Stimulated activated CD4-positive, alpha-beta T cell treated with anti-CD3 and anti-CD28 coated beads, Interleukin-15, amount 100 ng/mL, for 1 hour (primary cell): ENCODE results near the gene SENP1.
"Not testable (repeated sequence)": the region's sequence is repeated elsewhere in the genome, so short reads cannot be mapped to it uniquely, and the experiment has no call there.

Experiments
- DNase-seq, 2 donors: peaks; one replicate each; pipeline ENCODE4 v3.0.0-alpha.2; 2020; ENCODE audit warnings: low read depth in 1 of 2, low spot score in 1 of 2

The SENP1 gene

GRCh38 chr12:48105867-48106680 lies at the start of gene SENP1:
TSS of gene SENP1 (minus strand) at chr12:48106079. CDS start at chr12:48101472, 4,607 bp downstream.
- DNase-seq: peak; percentile 81 to 83

GRCh38 chr12:48151103-48151771 lies 45.4 kb upstream of the SENP1 start:
- DNase-seq: no peak

GRCh38 chr12:48145981-48146380 lies 40.1 kb upstream of the SENP1 start:
- DNase-seq: no peak

- no peak for DNase-seq
These were observed 38.0 kb upstream of the SENP1 start for GRCh38 chr12:48143898-48144297.

- DNase-seq: no peak
These were observed 37.2 kb upstream of the SENP1 start for GRCh38 chr12:48142818-48143674.

GRCh38 chr12:48135027-48135426 lies 29.1 kb upstream of the SENP1 start:
- no peak for DNase-seq

- no peak for DNase-seq
These were observed 26.9 kb upstream of the SENP1 start for GRCh38 chr12:48132826-48133225.

GRCh38 chr12:48131517-48131916 lies 25.6 kb upstream of the SENP1 start:
- no peak for DNase-seq

GRCh38 chr12:48129376-48129775 lies 23.5 kb upstream of the SENP1 start:
- DNase-seq: no peak

- DNase-seq: no peak
These were observed 22.9 kb upstream of the SENP1 start for GRCh38 chr12:48128800-48129199.

- DNase-seq: no peak
These were observed 21.2 kb upstream of the SENP1 start for GRCh38 chr12:48126953-48127630.

GRCh38 chr12:48125985-48126384 lies 20.1 kb upstream of the SENP1 start:
- DNase-seq: no peak

GRCh38 chr12:48125542-48125941 lies 19.7 kb upstream of the SENP1 start:
- DNase-seq: not testable (repeated sequence)

- DNase-seq: no peak
These were observed 17.3 kb upstream of the SENP1 start for GRCh38 chr12:48123169-48123568.

GRCh38 chr12:48122065-48122834 lies 16.4 kb upstream of the SENP1 start:
- no peak for DNase-seq

GRCh38 chr12:48121522-48121921 lies 15.6 kb upstream of the SENP1 start:
- no peak for DNase-seq

GRCh38 chr12:48119834-48120195 lies 13.9 kb upstream of the SENP1 start:
- no peak for DNase-seq

- DNase-seq: peak; percentile 22 to 33
These were observed 13.4 kb upstream of the SENP1 start, which contains the start of gene PFKM for GRCh38 chr12:48119078-48119833. TSS of gene PFKM (plus strand) at chr12:48119364. CDS start at chr12:48122775, 3,411 bp downstream.

GRCh38 chr12:48118284-48118871 lies 12.5 kb upstream of the SENP1 start:
- no peak for DNase-seq
